ENCODE data around the gene LRRC10B.
A peak's percentile ranks its signal among the peaks of the same experiment; 100 is the strongest.
"Not testable (repeated sequence)": the region's sequence is repeated elsewhere in the genome, so short reads cannot be mapped to it uniquely, and the experiment has no call there.

The LRRC10B gene

GRCh38 chr11:61507962-61508861, at the start of gene LRRC10B:
LRRC10B (plus strand) TSS chr11:61508749; CDS start chr11:61508999, 250 bp downstream.
- no peak for DNase-seq (ENCODE audit: low read depth, low spot score)

GRCh38 chr11:61460474-61460881, 48.1 kb upstream of the LRRC10B start:
- no peak for DNase-seq (ENCODE audit: low read depth, low spot score)

GRCh38 chr11:61460986-61461385, 47.6 kb upstream of the LRRC10B start:
- DNase-seq (ENCODE audit: low read depth, low spot score) = no peak

GRCh38 chr11:61467602-61468001, 40.9 kb upstream of the LRRC10B start:
- not testable (repeated sequence) for DNase-seq (ENCODE audit: low read depth, low spot score)

GRCh38 chr11:61468002-61468401, 40.5 kb upstream of the LRRC10B start:
- no peak for DNase-seq (ENCODE audit: low read depth, low spot score)

- no peak for DNase-seq (ENCODE audit: low read depth, low spot score)
These were observed 36.3 kb upstream of the LRRC10B start for GRCh38 chr11:61472282-61472681.

- no peak for DNase-seq (ENCODE audit: low read depth, low spot score)
These were observed 35.7 kb upstream of the LRRC10B start for GRCh38 chr11:61472868-61473267.

- DNase-seq (ENCODE audit: low read depth, low spot score) = no peak
These were observed 35.1 kb upstream of the LRRC10B start for GRCh38 chr11:61473370-61474012.

GRCh38 chr11:61474013-61474643, 34.4 kb upstream of the LRRC10B start:
- DNase-seq (ENCODE audit: low read depth, low spot score) = no peak

GRCh38 chr11:61475433-61475832, 33.1 kb upstream of the LRRC10B start:
- DNase-seq (ENCODE audit: low read depth, low spot score) = no peak

- no peak for DNase-seq (ENCODE audit: low read depth, low spot score)
These were observed 32.2 kb upstream of the LRRC10B start for GRCh38 chr11:61476371-61476770.

GRCh38 chr11:61477126-61477525, 31.4 kb upstream of the LRRC10B start:
- DNase-seq (ENCODE audit: low read depth, low spot score) = no peak

- DNase-seq (ENCODE audit: low read depth, low spot score) = no peak
These were observed 30.8 kb upstream of the LRRC10B start for GRCh38 chr11:61477727-61478148.

- DNase-seq (ENCODE audit: low read depth, low spot score) = not testable (repeated sequence)
These were observed 29.0 kb upstream of the LRRC10B start for GRCh38 chr11:61479360-61480058.

- no peak for DNase-seq (ENCODE audit: low read depth, low spot score)
These were observed 28.1 kb upstream of the LRRC10B start for GRCh38 chr11:61480261-61480993.

GRCh38 chr11:61480994-61481335, 27.6 kb upstream of the LRRC10B start:
- DNase-seq (ENCODE audit: low read depth, low spot score) = peak; percentile 75

- no peak for DNase-seq (ENCODE audit: low read depth, low spot score)
These were observed 26.7 kb upstream of the LRRC10B start for GRCh38 chr11:61481806-61482205.

GRCh38 chr11:61482513-61482912, 26.0 kb upstream of the LRRC10B start:
- DNase-seq (ENCODE audit: low read depth, low spot score) = no peak

GRCh38 chr11:61484541-61484940, 24.0 kb upstream of the LRRC10B start:
- DNase-seq (ENCODE audit: low read depth, low spot score) = no peak

- no peak for DNase-seq (ENCODE audit: low read depth, low spot score)
These were observed 23.5 kb upstream of the LRRC10B start for GRCh38 chr11:61485080-61485479.

- DNase-seq (ENCODE audit: low read depth, low spot score) = no peak
These were observed 22.4 kb upstream of the LRRC10B start for GRCh38 chr11:61486011-61486620.
